HG02870 (cell line): ENCODE measurements around the gene BCL2L2.

Source experiments
- ATAC-seq: cut with Tn5 transposase; IDR thresholded peaks from one replicate; pipeline ENCODE4 v1.9.1; 2021; ENCODE audit warnings: mild to moderate bottlenecking, moderate library complexity; ENCODE audit not compliant: unreplicated experiment

Gene BCL2L2

GRCh38 chr14:23352506-23353432 is 46.1 kb downstream of the BCL2L2 start, which contains the start of gene SLC22A17:
Gene SLC22A17, minus strand, starts transcription at chr14:23352887.
- no peak for ATAC-seq

- no peak for ATAC-seq
Observed at GRCh38 chr14:23353433-23353780, 46.8 kb downstream of the BCL2L2 start.

DNA sequence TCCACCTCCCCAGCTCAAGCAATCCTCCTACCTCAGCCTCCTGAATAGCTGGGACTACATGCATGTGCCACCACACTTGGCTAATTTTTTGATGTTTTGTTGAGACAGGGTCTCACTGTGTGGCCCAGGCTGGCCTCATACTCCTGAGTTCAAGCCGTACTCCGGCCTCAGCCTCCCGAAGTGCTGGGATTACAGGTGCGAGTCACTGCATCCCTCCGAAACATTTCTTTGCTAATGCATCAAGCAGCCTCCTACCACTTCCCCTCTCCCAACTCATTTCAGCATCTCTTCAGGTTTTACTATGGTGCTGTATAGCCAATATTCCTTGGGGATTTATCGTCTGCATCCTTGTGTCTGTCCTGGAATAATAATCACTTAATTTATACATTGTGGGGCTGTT is 48.4 kb downstream of the BCL2L2 start:
- ATAC-seq = no peak

DNA sequence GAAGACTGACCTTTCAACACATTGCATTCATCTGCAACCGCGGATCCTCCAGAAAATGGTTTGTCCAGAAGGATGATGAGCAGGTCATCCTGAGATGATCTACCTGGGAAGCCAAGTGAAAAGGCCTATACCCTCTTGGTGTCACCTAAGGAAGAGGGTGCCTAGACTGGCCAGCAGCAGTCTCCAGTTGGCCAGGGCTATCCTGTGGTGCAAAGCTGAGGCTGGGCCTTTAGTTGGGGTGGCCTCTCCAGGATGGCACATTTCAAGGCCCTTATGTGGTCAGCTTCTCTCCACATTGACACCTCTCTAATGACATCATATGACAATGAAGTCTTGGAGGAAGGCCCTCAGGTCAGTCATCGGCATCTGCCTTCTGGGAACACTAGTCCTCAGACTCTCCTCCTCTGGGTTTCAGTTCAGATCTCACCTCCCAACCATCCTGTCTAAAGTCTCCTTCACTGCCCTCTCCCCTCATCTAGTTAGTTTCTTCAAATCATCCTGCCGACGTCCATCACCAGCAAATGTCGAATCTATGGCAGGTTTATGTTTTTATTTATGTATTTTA is 49.3 kb downstream of the BCL2L2 start:
- no peak for ATAC-seq

DNA sequence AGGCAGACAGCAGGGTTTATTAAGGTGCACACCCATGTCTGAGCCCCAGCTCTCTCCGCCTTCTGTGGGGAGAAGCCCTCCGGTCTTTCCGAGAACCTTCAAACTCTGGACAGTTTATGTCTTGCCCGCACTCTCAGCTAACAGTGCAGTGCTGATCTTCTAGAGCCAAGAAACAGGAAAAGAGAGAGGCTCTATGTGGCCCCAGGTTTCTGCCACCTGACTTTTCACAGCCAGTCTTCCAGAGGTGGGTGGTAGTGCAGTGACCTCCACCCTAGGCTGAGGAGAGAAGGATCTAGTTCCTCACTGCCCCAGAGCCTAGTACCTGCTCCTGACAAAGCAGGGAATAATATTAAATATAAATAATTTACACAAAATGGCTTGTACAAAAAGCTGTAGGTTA is 50.0 kb downstream of the BCL2L2 start:
- no peak for ATAC-seq

DNA sequence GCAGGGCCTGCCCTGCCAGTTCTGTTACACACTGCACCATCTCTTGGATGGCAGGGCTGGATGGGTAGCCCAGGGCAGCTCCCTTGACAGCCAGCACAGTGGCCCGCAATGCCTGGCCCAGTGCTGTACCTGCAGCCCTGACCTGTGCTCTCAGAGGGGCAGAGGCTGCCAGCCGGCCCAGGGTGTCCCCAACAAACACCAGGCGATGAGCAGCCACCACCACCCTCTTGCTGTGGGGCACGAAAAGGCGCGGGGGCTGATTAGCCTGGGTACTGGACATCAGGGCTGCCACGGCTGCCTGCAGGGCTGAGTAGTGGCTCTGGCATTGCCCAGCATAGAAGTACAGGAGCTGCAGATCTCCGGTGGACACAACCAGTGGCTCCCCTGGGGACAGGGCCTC is 50.6 kb downstream of the BCL2L2 start:
- ATAC-seq = no peak

DNA sequence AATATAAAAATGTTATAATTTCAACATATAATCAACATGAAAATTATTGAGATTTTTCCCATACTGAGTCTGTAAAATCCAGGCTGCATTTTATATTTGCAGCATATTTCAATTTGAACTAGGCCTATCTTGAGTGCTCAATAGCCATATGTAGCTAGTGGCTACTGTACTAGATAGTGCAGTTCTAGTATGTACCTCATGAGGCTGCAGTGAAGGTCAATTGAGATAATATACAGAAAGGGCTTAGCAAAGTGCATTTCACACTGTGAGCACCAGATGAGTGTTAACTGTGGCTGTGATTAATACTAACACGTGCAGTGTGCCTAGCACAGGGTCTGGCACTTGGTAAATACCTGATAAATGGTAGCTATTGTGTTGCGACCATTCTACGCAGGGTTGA is 51.4 kb downstream of the BCL2L2 start:
- ATAC-seq = no peak

- no peak for ATAC-seq
Observed at GRCh38 chr14:23358553-23359166, 52.0 kb downstream of the BCL2L2 start.

DNA sequence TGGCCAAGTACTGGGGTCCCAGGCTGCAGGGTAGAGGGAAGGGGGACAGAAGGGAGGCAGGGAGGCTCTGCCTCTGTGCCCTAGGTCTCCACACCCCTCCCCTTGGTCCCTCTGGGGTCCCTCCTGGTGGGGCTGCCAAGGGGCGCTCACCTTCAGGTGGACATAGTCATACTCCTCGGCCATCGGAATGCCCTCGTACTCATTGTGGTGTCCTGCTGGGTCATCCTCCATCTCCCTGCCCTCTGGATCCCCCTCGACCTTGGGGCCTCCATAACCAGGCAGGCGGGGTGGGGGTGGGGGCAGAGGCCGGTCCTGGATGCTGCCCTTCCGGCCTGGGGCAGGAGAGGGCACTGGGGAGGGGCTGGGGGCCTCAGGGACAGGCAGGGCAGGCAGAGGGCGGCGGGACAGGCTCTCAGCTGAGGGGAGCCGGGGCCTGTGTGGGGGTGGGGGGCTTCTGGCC is 52.6 kb downstream of the BCL2L2 start:
- ATAC-seq = no peak

DNA sequence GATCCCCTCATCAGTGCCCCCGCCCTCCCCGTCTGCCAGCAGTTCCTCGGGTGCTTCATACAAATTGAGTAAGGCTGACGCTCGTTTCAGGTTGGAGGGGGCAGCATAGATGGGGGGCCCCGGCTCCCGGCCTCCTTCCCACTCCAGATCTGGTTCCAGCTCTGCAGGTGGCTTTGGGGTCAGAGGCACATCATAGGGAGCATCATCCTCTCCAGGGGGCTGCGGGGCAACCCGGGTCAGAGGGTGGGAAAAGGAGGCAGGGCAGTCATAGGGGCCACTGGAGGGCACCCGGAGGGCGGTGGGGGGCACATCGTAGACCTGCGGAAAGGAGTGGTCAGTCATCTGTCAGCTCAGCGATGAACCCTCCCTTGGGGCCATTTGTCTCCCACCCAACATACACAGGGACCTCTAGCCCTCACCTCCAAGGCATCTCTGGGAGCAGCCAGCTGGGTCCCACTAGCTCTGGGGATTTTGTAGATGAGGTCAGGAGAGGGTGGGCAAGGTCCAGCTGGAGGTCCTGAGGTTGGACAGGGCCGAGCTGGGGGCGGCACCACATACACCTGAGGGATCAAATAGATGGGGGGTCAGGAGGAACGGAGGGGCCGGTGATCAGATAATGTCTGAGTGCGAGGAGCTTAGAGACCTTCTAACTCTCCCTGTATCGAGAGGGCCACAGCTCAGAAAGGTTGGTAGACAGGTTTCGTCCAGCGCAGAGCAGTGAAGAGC is 53.3 kb downstream of the BCL2L2 start:
- ATAC-seq = no peak

- no peak for ATAC-seq
Observed at GRCh38 chr14:23360496-23360895, 53.9 kb downstream of the BCL2L2 start.

DNA sequence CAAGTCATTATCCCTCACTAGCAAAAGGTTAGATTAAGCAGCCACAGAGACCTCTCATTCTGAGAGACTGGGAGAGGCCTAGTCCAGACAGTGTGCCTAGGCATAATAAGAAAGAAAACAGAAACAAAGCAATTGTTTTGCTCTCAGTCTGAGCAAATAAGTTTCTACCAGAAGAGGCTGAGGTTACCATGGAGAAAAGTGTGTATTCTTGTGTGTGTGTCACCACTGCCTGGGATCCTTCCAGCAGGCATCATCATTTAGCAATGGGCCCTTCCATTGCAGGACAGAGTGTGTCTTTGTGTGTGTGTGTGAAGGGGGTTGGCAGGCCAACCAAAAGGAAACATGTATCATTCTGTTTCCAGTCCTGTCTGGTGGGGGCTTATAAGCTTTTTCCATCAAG is 54.7 kb downstream of the BCL2L2 start:
- ATAC-seq = peak; percentile 85
